Measurements from ENCODE around the gene ZNF316.
"Not testable (repeated sequence)": the region's sequence is repeated elsewhere in the genome, so short reads cannot be mapped to it uniquely, and the experiment has no call there.

The ZNF316 gene

GRCh38 chr7:6647080-6647479 is 10.0 kb downstream of the ZNF316 start:
- no peak for DNase-seq (ENCODE audit: low spot score)

DNA sequence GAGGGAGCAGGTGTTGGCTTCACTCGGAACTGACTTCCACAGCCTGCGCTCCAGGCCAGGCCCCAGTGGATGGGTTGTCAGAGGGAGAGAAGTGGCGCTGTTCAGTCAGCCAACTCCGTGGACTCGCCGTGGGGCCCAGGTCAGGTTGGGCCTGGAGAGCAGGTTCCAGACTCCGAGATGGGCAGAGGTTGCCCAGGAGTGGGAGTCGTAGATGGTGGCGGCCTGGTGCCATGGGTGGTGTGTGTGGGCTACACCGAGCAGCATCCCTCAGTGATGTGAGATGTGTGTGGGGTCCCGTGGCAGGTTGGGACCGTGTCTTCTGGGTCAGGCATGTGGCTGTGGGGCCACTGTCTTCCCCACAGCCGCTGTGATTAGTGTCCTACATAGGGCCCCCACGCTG is 10.4 kb downstream of the ZNF316 start:
- DNase-seq (ENCODE audit: low spot score), result no peak

DNA sequence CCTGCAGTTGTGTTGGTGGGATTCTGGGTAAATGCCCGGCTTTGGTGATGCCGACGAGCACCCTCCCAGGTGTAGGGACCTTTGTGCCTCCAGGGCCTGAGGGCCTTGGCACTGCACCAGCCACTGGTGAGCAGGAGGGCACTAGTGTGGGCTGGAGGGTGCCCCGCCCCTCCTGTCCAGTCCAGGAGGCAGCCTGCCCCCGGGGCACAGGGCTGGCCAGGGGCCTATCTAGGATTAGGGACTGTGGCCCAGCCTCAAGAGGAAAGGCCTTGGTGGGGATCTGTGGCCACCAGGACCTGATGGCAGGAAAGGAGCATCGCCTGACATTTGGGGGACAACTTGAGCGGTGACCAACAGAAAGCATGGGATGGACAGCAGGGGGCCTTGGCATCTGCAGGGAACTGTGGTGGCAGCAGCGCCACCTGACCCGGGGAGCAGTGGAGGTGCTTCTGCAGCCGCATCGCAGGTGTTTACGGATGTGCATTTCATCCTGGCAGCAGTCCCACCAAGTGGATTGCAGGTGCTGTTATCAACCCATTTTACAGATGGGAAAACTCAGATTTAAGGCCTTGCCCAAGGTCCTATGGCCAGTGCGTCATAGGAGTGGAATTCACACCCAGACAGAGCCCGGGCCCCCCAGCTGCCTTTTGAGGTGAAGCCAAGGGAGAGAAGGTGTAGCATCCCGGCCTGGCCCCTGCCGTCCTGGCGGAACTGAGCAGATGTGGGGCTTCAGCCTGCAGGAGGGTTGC is 11.1 kb downstream of the ZNF316 start:
- no peak for DNase-seq (ENCODE audit: low spot score)

GRCh38 chr7:6648815-6649104 is 11.6 kb downstream of the ZNF316 start:
- no peak for DNase-seq (ENCODE audit: low spot score)

DNA sequence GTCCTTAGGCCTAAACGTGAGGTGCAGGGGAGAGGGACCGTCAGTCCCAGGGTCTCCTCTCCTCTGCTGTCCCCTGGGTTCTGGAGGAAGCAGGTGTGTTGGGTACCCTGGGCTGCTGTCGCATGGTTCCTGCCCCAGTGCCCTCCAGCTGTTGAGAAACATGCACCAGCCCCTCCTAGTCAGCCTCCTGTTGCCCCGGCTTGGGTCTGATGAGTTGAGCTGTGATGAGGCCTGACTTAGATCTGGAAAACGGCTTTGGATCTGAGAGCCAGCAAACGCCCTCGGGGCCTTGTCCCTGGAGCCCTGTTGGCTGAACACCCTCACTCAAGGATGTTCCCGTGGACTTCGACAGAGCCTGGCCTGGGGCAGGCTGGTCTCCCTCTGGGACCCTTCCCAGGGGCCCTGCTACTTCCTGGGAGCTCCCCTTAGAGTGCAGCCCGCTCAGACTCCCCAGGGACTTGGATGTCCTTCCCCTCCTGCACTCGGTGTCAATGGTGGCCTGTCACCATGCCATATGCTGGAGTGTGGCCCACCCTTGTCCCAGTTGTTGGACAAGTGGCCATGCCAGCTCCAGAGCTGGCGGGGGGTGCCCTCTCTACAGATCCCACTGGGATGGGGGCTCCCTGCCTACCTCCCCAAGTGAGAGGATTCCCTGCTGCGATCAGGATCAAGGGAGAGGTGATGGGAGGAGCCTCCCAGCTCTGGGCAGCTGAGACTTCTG is 12.3 kb downstream of the ZNF316 start:
- no peak for DNase-seq (ENCODE audit: low spot score)

GRCh38 chr7:6650086-6650485 is 13.0 kb downstream of the ZNF316 start:
- no peak for DNase-seq (ENCODE audit: low spot score)

GRCh38 chr7:6650521-6651011 is 13.4 kb downstream of the ZNF316 start:
- no peak for DNase-seq (ENCODE audit: low spot score)

DNA sequence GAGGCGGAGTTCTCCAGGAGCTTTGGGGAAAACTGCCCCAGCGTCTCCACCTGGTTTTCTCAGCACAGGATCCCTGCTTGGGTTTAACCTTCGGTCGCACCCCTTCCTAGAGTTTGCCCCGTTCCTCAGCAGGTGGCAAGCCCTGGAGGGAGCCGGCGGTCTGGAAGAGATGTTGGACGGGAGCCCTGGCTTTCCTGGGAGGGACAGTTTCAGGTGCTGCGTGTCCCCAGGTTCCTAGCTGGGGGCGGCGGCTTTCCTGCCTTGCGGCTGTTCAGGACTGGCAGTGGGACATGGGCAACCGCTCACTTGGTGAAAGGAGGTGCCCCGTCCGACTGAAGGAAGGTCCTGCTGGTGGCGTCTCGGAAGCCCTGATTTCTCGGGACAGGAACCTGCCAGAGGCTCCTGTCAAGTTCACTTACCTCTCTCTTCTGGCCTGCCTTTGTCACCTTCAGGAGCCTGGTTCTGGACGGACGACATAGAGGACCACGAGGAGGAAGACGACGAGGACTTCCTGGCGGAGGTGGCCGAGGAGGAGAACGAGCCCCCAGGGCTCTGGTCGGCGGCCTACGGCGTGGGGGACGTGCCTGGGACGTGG is 14.8 kb downstream of the ZNF316 start:
- no peak for DNase-seq (ENCODE audit: low spot score)

GRCh38 chr7:6652446-6653011 is 15.4 kb downstream of the ZNF316 start:
- no peak for DNase-seq (ENCODE audit: low spot score)

- DNase-seq (ENCODE audit: low spot score), result no peak
These were observed 16.2 kb downstream of the ZNF316 start for GRCh38 chr7:6653071-6654003.

GRCh38 chr7:6654113-6654841 is 17.2 kb downstream of the ZNF316 start:
- DNase-seq (ENCODE audit: low spot score), result no peak

GRCh38 chr7:6654842-6655610 is 17.9 kb downstream of the ZNF316 start:
- DNase-seq (ENCODE audit: low spot score), result no peak

GRCh38 chr7:6655636-6656385 is 18.7 kb downstream of the ZNF316 start:
- no peak for DNase-seq (ENCODE audit: low spot score)

GRCh38 chr7:6656413-6656812 is 19.3 kb downstream of the ZNF316 start:
- DNase-seq (ENCODE audit: low spot score), result no peak

DNA sequence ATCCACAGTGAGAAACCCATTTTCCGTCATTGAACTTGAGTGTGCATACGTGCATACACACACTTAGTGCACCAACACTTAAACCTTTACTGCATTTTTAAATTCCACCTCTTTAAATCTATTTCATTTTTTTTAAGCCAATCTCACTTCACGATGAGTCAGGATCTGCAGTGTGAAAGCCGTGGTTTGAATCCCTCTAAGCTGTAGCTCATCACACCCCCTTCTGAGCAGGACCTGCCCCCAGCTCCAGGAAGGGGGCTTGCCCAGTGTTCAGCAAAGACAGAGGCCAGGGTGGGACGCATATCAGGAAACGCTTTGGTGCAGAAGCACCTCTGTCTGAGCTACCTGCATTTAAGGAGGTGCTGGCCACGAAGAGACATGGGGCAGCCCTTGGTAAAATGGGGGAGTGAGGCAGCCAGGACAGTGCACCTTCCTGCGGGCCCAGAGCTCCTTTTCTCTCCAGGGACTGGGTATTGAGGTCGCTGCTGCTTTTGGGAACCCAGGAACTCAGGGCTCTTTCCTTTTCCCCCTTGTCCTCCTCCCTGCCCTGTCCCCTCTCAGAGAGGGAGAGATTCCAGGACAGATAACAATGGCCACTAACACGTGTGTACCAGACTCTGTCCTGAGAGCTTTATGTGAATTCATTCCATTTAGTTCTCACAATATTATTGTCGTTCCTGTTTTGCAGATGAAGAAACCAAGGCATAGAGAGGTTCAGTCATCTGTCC is 21.7 kb downstream of the ZNF316 start:
- DNase-seq (ENCODE audit: low spot score), result no peak

DNA sequence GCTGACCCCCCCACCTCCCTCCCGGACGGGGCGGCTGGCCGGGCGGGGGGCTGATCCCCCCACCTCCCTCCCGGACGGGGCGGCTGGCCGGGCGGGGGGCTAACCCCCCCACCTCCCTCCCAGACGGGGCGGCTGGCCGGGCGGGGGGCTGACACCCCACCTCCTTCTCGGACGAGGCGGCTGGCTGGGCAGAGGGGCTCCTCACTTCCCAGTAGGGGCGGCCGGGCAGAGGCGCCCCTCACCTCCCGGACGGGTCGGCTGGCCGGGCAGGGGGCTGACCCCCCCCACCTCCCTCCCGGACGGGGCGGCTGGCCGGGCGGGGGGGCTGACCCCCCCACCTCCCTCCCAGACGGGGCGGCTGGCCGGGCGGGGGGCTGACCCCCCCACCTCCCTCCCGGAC is 33.7 kb downstream of the ZNF316 start:
- DNase-seq (ENCODE audit: low spot score), result not testable (repeated sequence)

- DNase-seq (ENCODE audit: low spot score), result no peak
These were observed 38.8 kb downstream of the ZNF316 start for GRCh38 chr7:6675807-6676405.

- no peak for DNase-seq (ENCODE audit: low spot score)
These were observed 43.0 kb downstream of the ZNF316 start for GRCh38 chr7:6680146-6680545.

DNA sequence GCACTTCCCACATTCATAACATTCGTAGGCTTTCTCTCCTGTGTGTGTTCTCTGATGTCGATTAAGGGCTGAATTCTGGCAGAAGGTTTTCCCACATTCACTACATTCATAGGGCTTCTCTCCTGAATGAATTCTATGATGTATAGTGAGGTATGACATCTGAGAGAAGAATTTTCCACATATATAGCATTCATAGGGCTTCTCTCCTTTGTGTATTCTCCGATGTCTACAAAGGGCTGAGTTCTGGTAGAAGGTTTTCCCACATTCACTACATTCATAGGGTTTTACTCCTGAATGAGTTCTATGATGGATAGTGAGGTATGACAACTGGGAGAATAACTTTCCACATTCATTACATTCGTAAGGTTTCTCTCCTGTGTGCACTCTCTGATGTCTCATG is 54.0 kb downstream of the ZNF316 start:
- no peak for DNase-seq (ENCODE audit: low spot score)
